HG03442 (cell line): ENCODE data around the gene ATXN7.

Experiments used
- ATAC-seq: cut with Tn5 transposase; IDR thresholded peaks from one replicate; pipeline ENCODE4 v1.9.1; 2021; ENCODE audit warnings: mild to moderate bottlenecking, moderate library complexity; ENCODE audit not compliant: unreplicated experiment

ATXN7 gene

GRCh38 chr3:64039981-64040733, 176.5 kb downstream of the ATXN7 start:
- no peak for ATAC-seq

GRCh38 chr3:64042952-64043351, 179.3 kb downstream of the ATXN7 start:
- ATAC-seq: no peak

GRCh38 chr3:64046592-64046991, 182.9 kb downstream of the ATXN7 start:
- no peak for ATAC-seq

DNA sequence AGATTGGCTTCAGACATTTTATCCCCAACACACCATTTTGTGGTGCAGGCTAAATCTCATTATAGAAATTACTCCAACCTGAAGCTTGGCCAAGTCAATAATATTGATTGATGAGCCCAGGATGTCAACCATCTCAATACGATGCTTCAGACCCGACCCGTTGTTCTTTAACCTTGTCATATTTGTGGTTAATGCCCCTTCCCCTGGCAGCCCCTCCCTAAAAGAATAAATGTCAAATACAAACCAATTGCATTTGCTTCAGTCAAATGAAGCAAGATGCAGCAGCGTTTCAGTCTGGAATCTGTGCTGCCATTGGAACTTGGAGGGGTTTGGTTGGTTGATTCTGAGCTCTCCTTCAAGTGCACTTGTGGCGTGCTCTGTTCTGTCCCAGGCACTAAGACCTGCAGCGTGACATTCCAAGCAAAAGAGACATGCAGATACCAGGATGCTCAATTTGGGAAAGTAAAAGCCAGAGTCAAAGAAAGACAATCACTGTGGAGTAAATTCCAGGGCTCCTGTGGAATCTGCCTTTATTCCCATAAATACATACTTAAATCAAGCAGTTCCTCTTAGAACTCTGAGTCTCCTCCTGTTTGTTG, 183.4 kb downstream of the ATXN7 start:
- no peak for ATAC-seq

DNA sequence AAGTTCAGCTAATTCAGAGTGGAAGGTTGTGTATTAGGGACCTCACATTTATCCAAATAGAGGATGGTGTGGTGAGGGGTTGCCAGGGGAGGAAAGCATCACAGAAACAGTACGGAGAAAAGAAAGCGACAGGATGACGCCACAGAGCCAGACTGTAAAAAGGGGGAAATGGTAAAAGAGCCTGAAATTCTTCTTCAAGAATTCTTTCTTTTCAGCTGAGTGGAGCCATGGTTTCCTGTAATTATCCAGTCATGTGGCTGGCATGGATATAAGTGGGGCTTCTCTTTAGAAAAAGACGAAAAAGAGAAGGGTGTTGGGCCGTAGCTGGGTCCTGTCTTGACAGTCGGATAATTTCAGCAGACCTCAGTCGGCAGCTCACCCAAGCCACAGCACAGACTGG, 184.1 kb downstream of the ATXN7 start:
- ATAC-seq: no peak

DNA sequence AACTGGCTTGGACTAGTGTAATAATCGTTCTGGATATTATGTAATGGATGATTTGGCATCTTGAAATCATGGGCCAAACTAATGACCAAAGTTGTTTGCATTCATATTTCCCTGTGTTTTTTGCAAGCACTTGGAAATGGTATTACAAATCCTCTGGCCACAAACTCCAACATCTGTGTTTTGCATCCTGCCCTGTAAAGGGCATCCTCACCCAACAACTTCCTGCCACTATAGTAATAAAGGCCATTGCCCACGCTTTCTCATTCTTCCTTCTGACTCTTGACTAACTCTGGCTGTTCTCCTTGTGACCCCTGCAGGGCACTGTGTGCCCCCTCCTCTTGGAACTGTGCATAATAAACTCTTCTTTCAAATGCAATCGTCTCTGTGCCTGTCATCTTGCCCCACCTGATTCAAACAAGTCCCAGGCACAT, 185.0 kb downstream of the ATXN7 start:
- ATAC-seq: no peak

GRCh38 chr3:64049136-64049535, 185.5 kb downstream of the ATXN7 start:
- ATAC-seq: no peak

- ATAC-seq: no peak
Measured at GRCh38 chr3:64049832-64050231, 186.2 kb downstream of the ATXN7 start.
